HL-60 (cell line): ENCODE results near the gene FOXC2.

Experiments used
- CTCF ChIP-seq: IDR thresholded peaks from one replicate; pipeline ENCODE4 v1.5.1; 2011; ENCODE audit warnings: low read length, control low read depth, inconsistent platforms; ENCODE audit not compliant: insufficient read depth
- REST ChIP-seq: IDR thresholded peaks from 2 replicates; pipeline ENCODE4 v1.6.1; 2012; ENCODE audit warnings: low read depth; ENCODE audit not compliant: insufficient replicate concordance

- no peak for TF ChIP-seq CTCF
- no peak for TF ChIP-seq REST
Observed at GRCh38 chr16:86559802-86560305, 6.8 kb upstream of the FOXC2 start.
